Stimulated activated CD8-positive, alpha-beta memory T cell treated with anti-CD3 and anti-CD28 coated beads, Interleukin-12 subunit alpha, Interleukin-12 subunit beta, amount 100 ng/mL, for 4 hours (primary cell): ENCODE results near the gene FAM107A.
A peak's percentile ranks its signal among the peaks of the same experiment; 100 is the strongest.

ENCODE experiments used
- DNase-seq: peaks from one replicate; pipeline ENCODE4 v3.0.0-alpha.2; 2020; ENCODE audit warnings: low read depth

The FAM107A gene

GRCh38 chr3:58591517-58592510 lies 14.6 kb upstream of the FAM107A start:
- no peak for DNase-seq

- no peak for DNase-seq
Measured at GRCh38 chr3:58588030-58588614, 10.9 kb upstream of the FAM107A start.

GRCh38 chr3:58586776-58587192 lies 9.6 kb upstream of the FAM107A start:
- DNase-seq: no peak

- no peak for DNase-seq
Measured at GRCh38 chr3:58585994-58586393, 8.8 kb upstream of the FAM107A start.

GRCh38 chr3:58585005-58585786 lies 8.0 kb upstream of the FAM107A start:
- DNase-seq: peak; percentile 25

- DNase-seq: no peak
Measured at GRCh38 chr3:58584690-58585004, 7.5 kb upstream of the FAM107A start.

GRCh38 chr3:58581328-58582091 lies 4.3 kb upstream of the FAM107A start:
- DNase-seq: no peak

GRCh38 chr3:58580826-58581327 lies 3.7 kb upstream of the FAM107A start:
- DNase-seq: no peak

- DNase-seq: no peak
Measured at GRCh38 chr3:58578873-58579272, 1.7 kb upstream of the FAM107A start.

GRCh38 chr3:58576716-58577115 lies 475 bp downstream of the FAM107A start:
- no peak for DNase-seq

GRCh38 chr3:58575971-58576652 lies 1.1 kb downstream of the FAM107A start:
- no peak for DNase-seq

GRCh38 chr3:58574682-58575081 lies 2.5 kb downstream of the FAM107A start:
- DNase-seq: no peak

GRCh38 chr3:58574106-58574505 lies 3.1 kb downstream of the FAM107A start:
- DNase-seq: no peak

- no peak for DNase-seq
Measured at GRCh38 chr3:58573640-58574039, 3.6 kb downstream of the FAM107A start.

GRCh38 chr3:58572634-58573230 lies 4.5 kb downstream of the FAM107A start:
- DNase-seq: no peak

- DNase-seq: no peak
Measured at GRCh38 chr3:58572013-58572633, 5.1 kb downstream of the FAM107A start.

GRCh38 chr3:58570851-58571250 lies 6.3 kb downstream of the FAM107A start:
- DNase-seq: no peak

GRCh38 chr3:58569287-58570001 lies 7.7 kb downstream of the FAM107A start:
- no peak for DNase-seq

- DNase-seq: peak; percentile 29
Measured at GRCh38 chr3:58568572-58569286, 8.5 kb downstream of the FAM107A start.
